ENCODE data around the gene ARFGAP2. TPM values are rescaled to one million over a fixed set of nuclear protein-coding genes. Genes with fewer than 3 reads are reported as not detected.
"Not testable (repeated sequence)": the region's sequence is repeated elsewhere in the genome, so short reads cannot be mapped to it uniquely, and the experiment has no call there.

Gene ARFGAP2
- total and polyA plus RNA-seq, 2 donors (not counting 3 experiments of a cell fraction or from before 2014, with no cell fraction given): 78.9 to 108 TPM

DNA sequence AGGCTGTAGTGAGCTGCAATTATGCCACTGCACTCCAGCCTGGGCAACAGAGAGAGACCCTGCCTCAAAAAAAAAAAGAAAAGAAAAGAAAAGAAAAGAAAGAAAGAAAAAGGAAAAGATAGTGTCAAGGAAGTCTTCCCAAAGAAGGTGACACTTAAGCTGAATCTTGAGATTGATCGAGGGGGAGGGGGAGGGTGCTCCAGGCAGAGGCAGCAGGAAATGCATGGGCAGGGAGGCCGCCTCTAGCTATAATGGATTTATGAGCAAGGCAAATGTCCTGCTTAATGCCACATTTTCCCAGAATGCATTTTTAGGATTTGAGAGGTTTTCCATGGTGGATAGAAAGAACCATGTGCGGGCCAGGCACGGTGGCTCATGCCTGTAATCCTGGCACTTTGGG, 24.3 kb upstream of the ARFGAP2 start:
- no peaks in the 10 kb centered on the region for H4K20me1 ChIP-seq (replicated peaks; ENCODE audit: control insufficient read depth, extremely low read depth, insufficient read depth, low read length)
- TF ChIP-seq GATA2 (IDR thresholded peaks at IDR 0.05; ENCODE audit: insufficient read depth, insufficient read length, low read depth, low read length) (no peak), EZH2 (IDR thresholded peaks at IDR 0.05; ENCODE audit: borderline replicate concordance, low read depth, low read length, severe bottlenecking) (no peak), FOS (IDR thresholded peaks at IDR 0.05; ENCODE audit: borderline replicate concordance, insufficient read depth, low read length) (no peak), POLR2AphosphoS5 (IDR thresholded peaks at IDR 0.05; ENCODE audit: insufficient read depth, low read depth, low read length) (no peak), JUN (IDR thresholded peaks at IDR 0.05; ENCODE audit: borderline replicate concordance, insufficient read depth, insufficient read length, low read depth) (no peak), POLR2A (IDR thresholded peaks at IDR 0.05; ENCODE audit: low read depth, low read length) (no peak), MAX (IDR thresholded peaks at IDR 0.05; ENCODE audit: insufficient read depth, insufficient read length) (no peak), CTCF (IDR thresholded peaks at IDR 0.05; ENCODE audit: extremely low read depth in 1 of 2, insufficient read depth in 1 of 2, low read depth in 1 of 2, low read length in 2 of 2) (no peak), MYC (IDR thresholded peaks at IDR 0.05; ENCODE audit: low read depth, low read length) (no peak)
- POLR2A ChIA-PET: no interaction called here
- no peaks in the 10 kb centered on the region for H3K9me1 ChIP-seq (replicated peaks; ENCODE audit: control insufficient read depth, extremely low read depth, insufficient read depth, low read length)
- H3K4me2 ChIP-seq (ENCODE audit: insufficient read depth, low read length): no peak overlapping the region
- no TSS peak for BruUV-seq (replicated peaks)
- FAIRE-seq (no peak), DNase-seq (ENCODE audit: low read depth, low spot score) (no peak)
- H3K27me3 ChIP-seq (ENCODE audit: control insufficient read depth in 2 of 2, insufficient read depth in 2 of 2, low read length in 2 of 2): peaks cover 0 to 13% of the 10 kb centered on the region in 2 experiments
- H3K4me1 ChIP-seq (ENCODE audit: control insufficient read depth, extremely low read depth, insufficient read depth, low read length): no peaks in the 10 kb centered on the region
- no peaks in the 10 kb centered on the region for H3K79me2 ChIP-seq (ENCODE audit: control insufficient read depth, insufficient read depth, low read length)
- H3K36me3 ChIP-seq (ENCODE audit: control insufficient read depth in 2 of 2, extremely low read depth in 1 of 2, insufficient read depth in 2 of 2, low read length in 2 of 2): no peaks in the 10 kb centered on the region
- dilution Hi-C loops (cut with MboI; ENCODE audit: extremely low pct_ligation_motif_present, low sequenced_read_pairs) (no loop called here), intact Hi-C loops (cut with micrococcal nuclease) (no loop called here)
- no peak overlapping the region for H3K27ac ChIP-seq (ENCODE audit: insufficient read depth, low read depth, low read length)
- no peak overlapping the region for H2AFZ ChIP-seq (ENCODE audit: low read depth, low read length)
- no peak overlapping the region for H3K4me3 ChIP-seq (replicated peaks in 1 of 3; ENCODE audit: insufficient read depth in 1 of 3, low read depth in 1 of 3, low read length in 3 of 3)
- no peaks in the 10 kb centered on the region for H3K9me3 ChIP-seq (replicated peaks; ENCODE audit: control insufficient read depth, insufficient read depth, low read length)
- no peak overlapping the region for H3K9ac ChIP-seq (replicated peaks; ENCODE audit: extremely low read depth, insufficient read depth, low read length)
- CTCF ChIA-PET: interaction anchor here (1.8 kb wide), 2 partner anchors 14 to 33 kb away, joined by 4 to 9 read pairs; no protein-coding TSS in a partner anchor

DNA sequence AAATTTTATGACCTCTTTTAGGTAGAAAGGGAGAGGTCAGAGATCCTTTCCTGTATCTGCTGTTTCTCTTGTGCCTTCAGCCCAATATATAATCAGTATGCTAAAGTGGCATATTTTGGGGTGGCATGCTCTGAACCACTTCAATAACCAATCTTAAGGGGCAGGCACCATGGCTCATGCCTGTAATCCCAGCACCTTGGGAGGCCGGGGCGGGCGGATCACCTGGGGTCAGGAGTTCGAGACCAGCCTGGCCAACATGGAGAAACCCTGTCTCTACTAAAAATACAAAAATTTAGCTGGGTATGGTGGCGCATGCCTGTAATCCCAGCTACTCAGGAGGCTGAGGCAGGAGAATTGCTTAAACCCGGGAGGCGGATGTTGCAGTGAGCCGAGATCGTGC, 21.5 kb upstream of the ARFGAP2 start:
- intact Hi-C loops (cut with micrococcal nuclease); dilution Hi-C loops (cut with MboI; ENCODE audit: extremely low pct_ligation_motif_present, low sequenced_read_pairs); H3K9me3 ChIP-seq (replicated peaks; ENCODE audit: control insufficient read depth, insufficient read depth, low read length); H3K79me2 ChIP-seq (ENCODE audit: control insufficient read depth, insufficient read depth, low read length); H4K20me1 ChIP-seq (replicated peaks; ENCODE audit: control insufficient read depth, extremely low read depth, insufficient read depth, low read length); CTCF ChIA-PET; H3K4me2 ChIP-seq (ENCODE audit: insufficient read depth, low read length); H3K4me3 ChIP-seq (replicated peaks in 1 of 3; ENCODE audit: insufficient read depth in 1 of 3, low read depth in 1 of 3, low read length in 3 of 3); BruUV-seq (replicated peaks); H3K36me3 ChIP-seq (ENCODE audit: control insufficient read depth in 2 of 2, extremely low read depth in 1 of 2, insufficient read depth in 2 of 2, low read length in 2 of 2); H3K9ac ChIP-seq (replicated peaks; ENCODE audit: extremely low read depth, insufficient read depth, low read length); DNase-seq (ENCODE audit: low read depth, low spot score); H2AFZ ChIP-seq (ENCODE audit: low read depth, low read length); H3K4me1 ChIP-seq (ENCODE audit: control insufficient read depth, extremely low read depth, insufficient read depth, low read length); H3K9me1 ChIP-seq (replicated peaks; ENCODE audit: control insufficient read depth, extremely low read depth, insufficient read depth, low read length); FAIRE-seq; POLR2A ChIA-PET; H3K27ac ChIP-seq (ENCODE audit: insufficient read depth, low read depth, low read length): not testable (repeated sequence)
- peaks cover 0 to 13% of the 10 kb centered on the region in 2 experiments for H3K27me3 ChIP-seq (ENCODE audit: control insufficient read depth in 2 of 2, insufficient read depth in 2 of 2, low read length in 2 of 2)
